G401.6 (cell line): ENCODE results near the gene ZDHHC6.
"Not testable (repeated sequence)": the region's sequence is repeated elsewhere in the genome, so short reads cannot be mapped to it uniquely, and the experiment has no call there.

Experiments used
- FAIRE-seq: peaks from 2 replicates; lab custom pipeline; 2012; peaks lifted over from hg19 to GRCh38; lab: Jason Lieb, UNC

Gene ZDHHC6

DNA sequence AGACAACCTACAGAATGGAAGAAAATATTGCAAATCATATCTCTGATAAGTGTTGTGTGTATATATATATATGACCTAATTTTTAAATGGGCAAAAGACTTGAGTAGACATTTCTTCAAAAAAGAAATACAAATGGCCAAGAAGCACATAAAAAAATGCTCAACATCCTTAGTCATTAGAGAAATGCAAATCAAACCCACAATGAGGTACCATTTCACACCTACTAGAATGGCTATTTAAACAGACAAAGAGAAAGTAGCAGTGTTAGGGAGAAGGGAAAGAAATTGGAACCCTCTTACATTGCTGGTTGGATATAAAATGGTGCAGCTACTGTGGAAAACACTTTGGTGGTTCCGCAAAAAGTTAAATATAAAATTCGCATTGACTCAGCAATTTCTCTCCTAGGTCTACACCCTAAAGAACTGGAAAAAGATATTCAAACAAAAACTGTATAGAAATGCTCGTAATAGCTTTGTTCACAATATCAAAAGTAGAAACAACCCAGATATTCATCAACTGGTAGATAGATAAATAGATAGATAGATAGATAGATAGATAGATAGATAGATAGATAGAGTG, 56.5 kb downstream of the ZDHHC6 start:
- no peak for FAIRE-seq

DNA sequence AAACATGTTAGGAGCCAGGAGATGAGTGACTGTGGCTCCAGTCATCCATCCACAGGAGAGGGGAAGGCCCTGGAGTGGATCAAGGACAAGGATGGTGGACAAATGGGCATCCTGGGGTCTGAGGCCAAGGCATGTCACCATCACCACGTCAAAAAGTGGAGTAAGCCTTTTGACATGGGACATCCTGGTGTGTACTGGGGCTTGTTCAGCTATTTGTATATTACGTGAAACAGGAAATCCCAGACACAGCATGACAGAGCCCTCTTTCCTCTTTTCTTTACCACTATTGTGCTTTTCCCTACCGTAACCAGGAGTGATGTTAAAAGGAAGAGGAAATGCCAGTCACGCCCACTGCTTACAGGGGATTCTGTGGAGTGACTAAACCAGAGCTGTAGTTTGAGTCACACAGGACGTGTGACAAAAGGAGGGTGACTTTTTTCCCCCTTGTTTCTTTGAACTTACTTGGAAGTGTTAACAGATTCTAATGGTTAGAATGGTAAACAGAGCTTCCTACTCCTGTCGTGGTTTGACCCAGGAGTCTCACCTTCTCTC, 57.4 kb downstream of the ZDHHC6 start:
- no peak for FAIRE-seq

DNA sequence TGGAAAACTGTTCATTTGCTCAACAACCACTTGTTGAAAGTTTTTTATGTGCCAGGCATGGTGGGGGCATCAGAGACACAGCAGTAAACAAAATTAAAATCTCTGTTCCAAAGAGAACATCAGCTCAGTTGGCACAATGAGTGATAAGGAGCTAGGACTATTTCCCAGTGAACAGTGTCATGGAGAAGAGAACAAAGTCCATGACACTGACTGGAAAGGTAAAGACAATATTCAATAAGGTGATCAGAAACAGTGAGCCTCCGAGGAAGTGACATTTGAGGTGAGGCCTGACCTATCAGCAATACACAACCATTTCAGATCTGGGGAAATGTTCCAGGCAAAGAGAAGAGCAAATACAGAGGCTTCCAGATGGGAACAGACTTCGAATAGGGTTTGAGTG, 58.2 kb downstream of the ZDHHC6 start:
- FAIRE-seq, result no peak

DNA sequence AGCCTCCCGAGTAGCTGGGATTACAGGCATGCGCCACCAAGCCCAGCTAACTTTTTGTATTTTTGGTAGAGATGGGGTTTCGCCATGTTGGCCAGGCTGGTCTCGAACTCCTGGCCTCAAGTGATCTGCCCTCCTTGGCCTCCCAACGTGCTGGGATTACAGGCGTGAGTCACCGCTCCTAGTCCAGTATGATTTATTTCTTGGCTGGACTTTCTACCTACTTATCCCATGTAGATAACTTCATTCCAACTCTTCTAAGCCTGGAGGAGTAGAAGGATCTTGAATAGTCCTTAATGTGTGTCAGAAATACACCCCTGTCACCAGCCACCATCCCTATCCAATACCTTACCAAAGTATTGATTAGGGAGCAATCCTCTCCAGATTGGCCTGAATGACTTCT, 58.7 kb downstream of the ZDHHC6 start:
- not testable (repeated sequence) for FAIRE-seq

DNA sequence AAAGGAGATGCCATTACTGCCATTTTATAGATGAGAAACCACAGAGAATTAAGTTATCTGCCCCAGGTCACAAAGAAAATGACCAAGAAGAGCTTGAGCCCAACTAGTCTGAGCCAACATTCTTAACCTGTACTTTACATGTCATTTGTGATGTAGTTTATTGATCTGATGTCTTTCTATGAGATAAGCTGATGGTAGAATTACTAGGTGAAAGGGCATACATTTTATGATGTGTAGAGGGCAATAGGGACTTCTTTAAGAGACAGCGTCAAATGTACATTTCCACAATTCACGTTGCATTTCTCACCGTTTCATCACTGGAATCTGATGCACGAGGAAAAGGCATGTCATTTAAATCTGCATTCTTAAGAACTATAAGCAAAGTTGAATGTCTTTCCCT, 61.5 kb downstream of the ZDHHC6 start:
- FAIRE-seq, result no peak

DNA sequence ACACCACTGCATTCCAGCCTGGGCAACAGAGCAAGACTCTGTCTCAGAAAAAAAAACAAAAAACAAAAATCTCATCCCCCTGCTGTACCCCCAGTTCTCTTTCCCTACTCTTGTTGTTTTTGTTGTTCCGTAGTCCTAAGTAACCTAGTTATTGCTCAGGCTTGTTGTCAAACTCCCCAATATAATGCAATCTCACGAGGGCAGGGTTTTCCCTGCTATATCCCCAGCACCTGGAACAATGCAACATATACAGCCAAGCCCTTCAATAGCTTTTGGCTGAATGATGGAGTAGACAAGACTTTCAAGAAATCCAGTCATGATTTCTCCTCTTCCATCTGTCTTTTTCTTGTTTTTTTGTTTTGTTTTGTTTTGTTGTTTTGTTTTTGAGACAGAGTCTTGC, 62.6 kb downstream of the ZDHHC6 start:
- FAIRE-seq, result no peak

DNA sequence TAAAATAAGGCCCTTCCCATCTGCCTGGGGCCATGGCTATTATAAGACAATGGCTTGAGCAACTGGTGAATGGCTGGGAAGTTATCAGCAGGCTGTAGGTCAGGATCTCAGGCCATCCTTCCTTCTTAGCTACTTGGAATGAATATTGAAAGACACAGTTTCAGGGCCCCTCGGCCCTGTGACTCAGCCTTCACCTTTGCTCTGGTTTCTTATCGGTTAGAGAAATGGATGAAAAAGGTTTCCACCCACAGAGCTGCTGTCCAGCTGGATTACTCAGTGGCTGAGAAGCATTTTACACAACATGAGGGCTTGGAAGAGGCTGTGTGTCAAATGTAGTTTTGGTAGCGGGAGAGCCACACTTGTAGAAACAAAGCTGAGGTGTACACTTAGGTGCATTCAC, 63.4 kb downstream of the ZDHHC6 start:
- FAIRE-seq, result no peak

DNA sequence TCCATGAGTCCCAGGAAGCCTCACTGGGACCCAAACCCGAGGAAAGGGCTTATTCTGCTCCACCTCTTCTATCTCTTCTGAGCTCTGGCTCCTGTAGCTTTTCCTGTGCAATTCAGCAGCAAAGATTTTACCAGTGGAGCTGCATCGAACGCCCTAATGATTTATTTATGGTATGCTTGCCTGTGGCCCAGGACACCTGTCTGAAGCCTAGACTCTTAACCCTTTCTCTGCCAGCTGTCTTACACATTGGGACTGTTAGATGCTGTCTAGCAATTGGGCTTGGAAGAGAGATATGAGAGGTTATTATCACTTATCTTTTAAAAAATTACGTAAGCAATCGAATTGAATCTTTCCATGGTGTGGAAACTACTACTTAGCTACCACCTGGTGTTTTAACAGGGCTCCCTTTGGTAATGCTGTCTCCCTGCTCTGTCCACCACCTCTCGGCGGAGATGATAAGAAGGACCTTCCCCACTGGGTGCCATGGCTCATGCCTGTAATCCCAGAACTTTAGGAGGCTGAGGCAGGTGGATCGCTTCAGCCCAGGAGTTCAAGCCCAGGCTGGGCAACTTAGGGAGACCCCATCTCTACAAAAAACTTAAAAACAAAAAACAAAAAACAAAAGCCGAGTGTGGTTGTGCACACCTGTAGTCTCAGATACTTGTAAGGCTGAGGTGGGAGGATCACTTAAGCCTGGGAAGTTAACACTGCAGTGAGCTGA, 64.0 kb downstream of the ZDHHC6 start:
- no peak for FAIRE-seq
